Activated T-cell treated with anti-CD3 and anti-CD28 coated beads, Interleukin-2, amount 50 U/mL, for 72 hours (primary cell): ENCODE data around the gene MPPED1. TPM values are rescaled to one million over a fixed set of nuclear protein-coding genes. Genes with fewer than 3 reads are reported as not detected.

Experiments used
- ATAC-seq, 2 donors: fragments of 150-1000 bp; cut with Tn5 transposase; replicated peaks in 1 of 2; 2 replicates each; pipeline ENCODE4 v1.10.0; 2021; ENCODE audit warnings: moderate library complexity in 2 of 2, mild to moderate bottlenecking in 1 of 2
- DNase-seq, 2 donors: peaks; one replicate each; pipeline ENCODE4 v3.0.0; 2021 to 2022; ENCODE audit warnings: mixed read lengths in 1 of 2
- H3K27ac Mint-ChIP-seq: one replicate; pipeline ENCODE4 v1.8.0; 2022; ENCODE audit warnings: mild to moderate bottlenecking, moderate library complexity, mixed read lengths
- H3K27me3 Mint-ChIP-seq: one replicate; pipeline ENCODE4 v1.8.0; 2022; ENCODE audit warnings: low read depth, mixed read lengths
- H3K36me3 Mint-ChIP-seq, 2 donors: one replicate each; pipeline ENCODE4 v1.8.0; 2022; ENCODE audit warnings: mixed read lengths in 2 of 2, mild to moderate bottlenecking in 1 of 2; ENCODE audit not compliant: insufficient read depth in 2 of 2
- H3K4me1 Mint-ChIP-seq: one replicate; pipeline ENCODE4 v1.8.0; 2022; ENCODE audit warnings: low read depth, mixed read lengths
- H3K4me3 Mint-ChIP-seq, 2 donors: one replicate each; pipeline ENCODE4 v1.8.0; 2022; ENCODE audit warnings: mild to moderate bottlenecking in 2 of 2, mixed read lengths in 2 of 2, moderate library complexity in 2 of 2
- H3K9me3 Mint-ChIP-seq, 2 donors: one replicate each; pipeline ENCODE4 v1.8.0; 2022; ENCODE audit warnings: mixed read lengths in 2 of 2
- total RNA-seq, 2 donors: library from RNA; stranded (reverse); gene quantifications; one replicate each; pipeline ENCODE4 v1.2.3, GENCODE V29; 2022

The MPPED1 gene
- total RNA-seq, 2 donors from 2014 or later, result not detected

DNA sequence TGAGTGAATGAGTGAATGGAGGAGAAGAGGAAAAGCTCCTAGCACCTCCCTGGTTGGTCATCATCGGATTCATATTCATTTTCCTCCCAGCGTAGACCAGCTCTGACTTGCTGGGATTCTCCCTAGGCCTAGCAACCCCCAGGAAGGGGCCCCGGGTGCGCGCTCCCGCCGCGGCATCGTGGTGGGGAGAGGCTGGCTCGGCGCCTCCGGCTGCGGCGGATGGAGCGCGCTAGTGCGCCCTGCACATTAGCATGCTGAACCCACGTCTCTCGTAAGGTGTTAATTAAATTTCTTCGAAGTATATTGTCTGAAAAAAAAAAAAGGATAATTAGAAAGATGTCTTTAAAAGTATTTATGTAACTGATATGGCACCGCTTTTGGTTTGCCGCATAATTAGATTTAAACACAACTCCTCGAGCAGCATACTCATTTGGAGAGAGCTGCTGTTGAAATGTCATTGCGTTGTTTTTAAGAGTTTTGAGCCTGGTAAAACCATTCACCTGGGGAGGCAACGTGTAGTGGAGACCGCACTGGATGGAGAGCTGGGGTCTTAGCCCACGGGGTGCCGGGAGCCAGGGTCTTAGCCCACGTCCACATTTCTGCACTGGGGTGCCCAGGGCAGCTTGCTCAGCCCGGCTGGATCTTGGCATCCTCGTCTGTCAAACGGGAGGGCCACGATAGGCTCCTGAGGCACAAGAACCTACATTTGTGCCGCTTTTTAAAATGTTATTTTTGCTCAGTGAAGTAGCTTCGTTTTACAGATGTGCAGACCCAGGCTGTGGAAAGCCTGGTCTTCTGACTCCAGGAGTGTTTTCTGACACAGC lies 21.8 kb downstream of the MPPED1 start:
- ATAC-seq, result no peak
- Mint-ChIP-seq H3K4me3 (no peak overlapping the region), H3K4me1 (no peaks in the 10 kb centered on the region), H3K27me3 (peaks cover 28% of the 10 kb centered on the region), H3K27ac (no peak overlapping the region), H3K9me3 (no peaks in the 10 kb centered on the region), H3K36me3 (no peaks in the 10 kb centered on the region)
- no peak for DNase-seq

DNA sequence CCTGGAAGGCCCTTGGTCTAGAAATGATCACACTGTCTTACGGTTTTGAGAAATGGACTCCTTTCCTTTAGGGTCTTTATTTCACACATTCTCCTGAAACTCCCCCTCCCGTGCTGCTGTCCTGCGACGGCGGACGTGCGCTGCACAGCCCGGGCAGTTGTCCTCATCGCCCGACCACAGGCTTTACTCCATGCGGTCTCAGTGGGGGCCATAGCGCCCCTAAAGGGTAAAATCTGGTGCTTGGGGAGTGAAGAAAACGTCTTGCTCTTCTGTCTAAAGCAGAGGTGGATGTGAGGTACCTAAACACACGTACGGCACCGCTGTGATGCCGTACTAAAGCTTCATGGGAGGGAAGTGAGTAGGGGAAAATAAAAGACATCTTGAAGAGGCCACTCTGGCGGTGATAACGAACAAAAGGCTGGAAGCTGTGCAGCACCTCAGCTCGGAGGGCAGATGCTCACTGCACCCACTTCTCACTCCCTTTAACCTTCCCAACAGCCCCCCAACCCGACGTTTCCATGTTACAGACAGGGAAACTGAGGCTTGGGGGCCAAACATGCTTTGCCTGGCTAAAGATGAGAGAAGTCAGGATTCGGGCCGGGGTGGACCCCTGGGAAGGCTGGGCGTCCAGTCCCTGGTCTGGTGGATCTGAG lies 22.6 kb downstream of the MPPED1 start:
- Mint-ChIP-seq H3K4me3 (no peak overlapping the region), H3K4me1 (no peaks in the 10 kb centered on the region), H3K27me3 (peaks cover 24% of the 10 kb centered on the region)

DNA sequence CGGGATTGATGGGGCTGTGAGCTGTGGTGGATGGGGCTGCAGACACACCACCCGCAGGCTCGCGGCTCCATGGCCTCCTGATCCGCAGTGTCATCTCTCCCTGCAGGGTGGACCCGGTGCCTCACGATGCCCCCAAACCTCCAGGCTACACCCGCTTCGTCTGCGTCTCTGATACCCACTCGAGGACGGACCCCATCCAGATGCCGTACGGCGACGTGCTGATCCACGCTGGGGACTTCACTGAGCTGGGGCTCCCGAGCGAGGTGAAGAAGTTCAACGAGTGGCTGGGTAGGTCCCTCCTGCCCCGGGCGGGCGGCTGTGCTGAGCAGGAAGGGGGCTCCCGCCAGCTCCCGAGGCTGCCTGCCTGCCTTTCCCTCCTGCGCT lies 23.1 kb downstream of the MPPED1 start:
- DNase-seq, result no peak
- Mint-ChIP-seq H3K4me3 (no peak overlapping the region), H3K4me1 (no peaks in the 10 kb centered on the region), H3K36me3 (no peaks in the 10 kb centered on the region), H3K9me3 (no peaks in the 10 kb centered on the region), H3K27ac (no peak overlapping the region), H3K27me3 (peaks cover 19% of the 10 kb centered on the region)
- no peak for ATAC-seq

More for the DNA sequence above, 22.6 kb downstream of the MPPED1 start:
- no peak for ATAC-seq
- no peaks in the 10 kb centered on the region for H3K9me3 Mint-ChIP-seq
- DNase-seq, result no peak
- no peak overlapping the region for H3K27ac Mint-ChIP-seq
- H3K36me3 Mint-ChIP-seq, result no peaks in the 10 kb centered on the region

DNA sequence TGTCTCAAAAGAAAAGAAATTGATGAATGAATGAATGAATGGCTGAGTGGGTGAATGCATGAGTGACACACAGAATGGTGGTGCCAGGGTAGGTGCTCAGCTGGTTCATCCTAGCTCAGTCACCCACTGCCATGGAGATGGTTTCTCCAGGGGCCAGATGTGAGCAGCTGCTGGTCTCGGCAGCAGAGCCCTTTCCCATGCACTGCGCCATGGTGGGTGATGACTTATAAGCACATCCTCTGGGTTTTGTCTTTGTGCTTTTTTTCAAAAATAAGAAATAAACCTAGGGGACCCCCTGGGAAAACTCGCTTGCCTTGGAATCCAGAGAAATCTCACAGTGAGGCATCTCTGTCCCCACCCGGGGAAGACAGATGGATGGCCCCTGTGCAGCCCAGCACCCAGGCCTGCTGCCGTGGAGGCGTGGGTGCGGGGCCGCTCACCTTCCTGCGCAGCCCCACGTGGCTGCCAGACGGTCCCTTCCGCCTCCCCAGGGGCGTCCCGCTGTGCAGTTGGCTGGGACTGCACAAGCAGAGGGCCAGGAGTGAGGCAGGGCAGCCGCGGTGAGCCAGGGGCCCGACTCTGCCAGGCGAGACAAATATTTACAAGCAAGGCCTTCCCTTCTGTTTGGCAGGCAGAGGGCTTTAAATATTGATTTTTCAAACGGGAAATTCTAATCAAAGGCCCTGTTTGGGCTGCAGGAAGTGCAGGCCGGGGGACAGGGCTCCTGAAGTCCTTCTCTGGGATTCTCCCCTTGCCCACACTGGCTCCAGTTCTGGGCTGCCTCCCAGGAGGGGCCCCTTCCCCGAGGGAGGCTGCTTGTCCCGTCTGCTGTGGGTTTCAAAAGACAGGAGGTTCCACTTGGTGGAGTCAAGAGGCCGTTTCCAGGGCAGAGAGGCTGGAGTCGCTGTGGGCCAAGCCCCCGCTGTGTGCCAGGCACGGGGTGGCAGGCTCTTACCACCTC lies 24.3 kb downstream of the MPPED1 start:
- ATAC-seq, result no peak
- no peak overlapping the region for H3K4me3 Mint-ChIP-seq
- H3K9me3 Mint-ChIP-seq, result no peaks in the 10 kb centered on the region
- H3K36me3 Mint-ChIP-seq, result no peaks in the 10 kb centered on the region
- no peak overlapping the region for H3K27ac Mint-ChIP-seq
- no peak for DNase-seq
- H3K27me3 Mint-ChIP-seq, result peaks cover 18% of the 10 kb centered on the region
- H3K4me1 Mint-ChIP-seq, result no peaks in the 10 kb centered on the region

DNA sequence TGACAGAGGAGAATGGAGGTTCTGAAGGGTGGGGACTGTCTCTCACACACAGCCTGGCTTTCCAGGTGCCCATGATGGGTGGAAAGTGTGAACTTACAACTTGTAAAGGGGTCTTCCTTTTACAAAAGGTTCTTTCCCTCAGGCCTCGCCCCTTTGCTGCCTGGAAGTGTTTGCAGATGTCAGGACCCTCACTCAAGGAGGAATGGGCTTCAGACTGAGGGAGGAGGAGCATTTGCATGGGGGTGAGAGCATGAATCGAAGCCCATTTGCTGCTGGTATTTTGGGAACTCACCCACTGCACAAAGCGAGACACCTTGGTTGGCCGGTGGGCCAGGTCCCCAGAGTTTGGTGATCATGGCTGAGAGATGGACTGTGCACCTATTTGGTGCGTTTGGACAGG lies 25.1 kb downstream of the MPPED1 start:
- Mint-ChIP-seq H3K4me1 (no peaks in the 10 kb centered on the region), H3K36me3 (no peaks in the 10 kb centered on the region), H3K9me3 (no peaks in the 10 kb centered on the region), H3K27ac (no peak overlapping the region), H3K27me3 (peaks cover 12% of the 10 kb centered on the region), H3K4me3 (no peak overlapping the region)
- ATAC-seq (no peak), DNase-seq (no peak)

DNA sequence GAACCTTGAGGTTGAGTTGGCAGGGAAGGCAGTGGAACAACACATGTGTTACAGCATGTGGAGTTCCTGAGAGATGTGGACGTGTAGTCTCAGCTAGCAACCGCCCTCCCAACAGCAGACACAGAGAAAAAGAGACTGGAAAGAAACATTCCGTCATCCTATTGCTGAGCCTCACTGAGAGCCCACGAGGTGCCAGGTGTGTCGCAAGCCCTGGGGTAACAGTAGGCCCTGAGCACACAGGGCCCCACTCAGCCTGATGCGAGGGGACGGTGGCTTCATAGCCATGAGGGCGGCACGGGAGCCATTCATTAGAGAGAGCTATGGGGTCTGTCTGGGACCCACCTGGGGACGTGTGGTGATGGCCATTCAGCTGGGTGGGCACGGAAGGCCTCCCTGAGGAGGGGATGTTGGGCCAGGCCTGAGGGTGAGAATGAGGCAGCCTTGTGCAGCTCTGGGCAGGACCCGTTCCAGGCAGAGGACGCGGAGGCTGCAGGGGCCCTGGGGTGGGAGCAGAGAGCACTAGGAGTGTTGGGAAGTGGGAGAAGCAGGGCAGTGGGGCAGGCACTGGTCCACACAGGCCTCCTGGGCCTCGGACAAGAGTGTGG lies 26.2 kb downstream of the MPPED1 start:
- Mint-ChIP-seq H3K4me3 (no peak overlapping the region), H3K9me3 (no peaks in the 10 kb centered on the region), H3K4me1 (no peaks in the 10 kb centered on the region), H3K27ac (no peak overlapping the region), H3K27me3 (peaks cover 15% of the 10 kb centered on the region), H3K36me3 (no peaks in the 10 kb centered on the region)
- no peak for ATAC-seq
- DNase-seq, result no peak

DNA sequence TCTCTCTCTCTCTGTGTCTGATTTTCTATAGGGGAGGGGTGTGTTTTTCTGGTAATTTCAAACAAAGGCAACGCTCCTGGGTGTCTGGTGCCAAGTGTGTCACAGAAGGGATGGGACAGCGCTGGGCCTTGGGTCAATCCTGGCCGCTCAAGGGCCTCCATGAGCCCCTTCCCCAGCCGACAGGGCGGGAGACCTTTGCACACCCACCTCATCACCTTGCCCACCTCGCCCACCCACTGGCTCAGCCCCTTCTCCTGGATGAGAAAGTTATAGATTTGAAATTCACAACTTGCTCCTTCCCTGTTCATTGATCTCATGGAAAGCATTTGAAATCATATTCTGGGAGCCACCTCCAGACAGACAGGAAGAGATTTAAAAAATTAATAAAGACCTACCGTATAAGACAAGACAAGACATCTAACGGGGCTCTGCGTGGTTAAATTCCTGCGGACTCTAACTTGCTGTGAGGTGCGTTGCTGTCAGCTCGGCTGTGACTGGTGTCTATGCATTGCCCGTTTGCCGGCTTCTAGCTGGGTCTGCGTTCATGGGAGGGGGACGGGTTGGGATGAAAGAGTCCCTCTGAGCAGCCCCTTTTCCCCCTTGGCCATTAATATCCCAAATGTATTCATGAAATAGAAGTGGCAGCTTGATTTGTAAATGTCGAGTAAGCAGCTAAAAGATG lies 27.0 kb downstream of the MPPED1 start:
- H3K9me3 Mint-ChIP-seq, result no peaks in the 10 kb centered on the region
- ATAC-seq (no peak), DNase-seq (no peak)
- no peak overlapping the region for H3K4me3 Mint-ChIP-seq
- no peaks in the 10 kb centered on the region for H3K4me1 Mint-ChIP-seq
- H3K36me3 Mint-ChIP-seq, result no peaks in the 10 kb centered on the region
- H3K27ac Mint-ChIP-seq, result no peak overlapping the region
- peaks cover 16% of the 10 kb centered on the region for H3K27me3 Mint-ChIP-seq

DNA sequence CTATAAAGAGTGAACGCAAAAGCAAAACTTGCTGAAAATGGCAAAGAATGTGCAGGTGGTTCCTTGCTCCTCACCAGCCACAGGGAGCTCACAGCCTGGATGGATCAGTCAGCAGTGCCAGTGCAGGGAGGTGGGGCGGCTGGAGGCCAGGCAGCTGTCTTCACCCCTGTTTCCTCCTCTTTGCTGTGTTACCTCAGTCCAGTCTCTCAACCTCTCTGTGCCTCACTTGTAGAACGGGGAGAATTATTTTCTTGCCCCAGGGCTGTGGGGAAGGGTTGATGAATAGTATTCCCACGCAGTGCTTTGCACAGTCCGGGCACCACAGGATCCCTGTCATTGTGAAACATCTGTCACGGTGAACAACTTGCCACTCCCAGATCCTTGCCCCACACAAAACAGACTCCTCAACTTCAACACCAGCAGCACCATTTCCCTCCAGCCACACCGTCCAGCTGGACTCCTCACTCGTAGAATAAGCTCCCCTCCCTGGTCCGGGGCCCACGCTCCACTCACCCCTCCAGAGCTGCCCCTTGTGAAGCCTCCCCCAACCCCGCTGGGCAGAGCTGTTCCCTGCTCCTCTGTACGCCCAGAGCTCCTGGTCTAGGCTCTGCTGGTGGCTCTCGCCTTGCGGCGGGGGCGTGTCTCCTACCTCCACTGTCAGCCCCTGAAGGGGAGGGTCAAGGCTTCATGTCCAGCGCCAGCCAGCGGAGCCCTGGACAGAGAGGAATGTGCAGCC lies 27.7 kb downstream of the MPPED1 start:
- Mint-ChIP-seq H3K27me3 (peaks cover 16% of the 10 kb centered on the region), H3K27ac (no peak overlapping the region), H3K36me3 (no peaks in the 10 kb centered on the region), H3K9me3 (no peaks in the 10 kb centered on the region), H3K4me1 (no peaks in the 10 kb centered on the region), H3K4me3 (no peak overlapping the region)
- ATAC-seq, result no peak
- DNase-seq, result no peak

DNA sequence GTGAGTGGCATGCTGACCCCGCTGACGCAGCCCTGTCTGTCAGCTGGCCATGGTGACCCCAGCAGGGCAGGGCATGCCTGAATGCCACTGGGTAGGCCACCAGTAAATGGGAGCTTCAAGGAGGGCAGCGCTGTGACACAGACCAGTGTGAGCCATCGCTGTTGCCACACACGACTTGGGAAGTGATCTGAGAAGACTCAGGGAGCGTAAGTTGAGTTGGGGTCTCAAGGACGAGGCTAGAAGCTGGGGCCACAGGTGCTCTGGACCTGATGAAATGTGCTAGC lies 28.2 kb downstream of the MPPED1 start:
- no peak overlapping the region for H3K4me3 Mint-ChIP-seq
- H3K27ac Mint-ChIP-seq, result no peak overlapping the region
- ATAC-seq (no peak), DNase-seq (no peak)
- H3K9me3 Mint-ChIP-seq, result no peaks in the 10 kb centered on the region
- H3K27me3 Mint-ChIP-seq, result peaks cover 16% of the 10 kb centered on the region
- H3K4me1 Mint-ChIP-seq, result no peaks in the 10 kb centered on the region
- no peaks in the 10 kb centered on the region for H3K36me3 Mint-ChIP-seq

DNA sequence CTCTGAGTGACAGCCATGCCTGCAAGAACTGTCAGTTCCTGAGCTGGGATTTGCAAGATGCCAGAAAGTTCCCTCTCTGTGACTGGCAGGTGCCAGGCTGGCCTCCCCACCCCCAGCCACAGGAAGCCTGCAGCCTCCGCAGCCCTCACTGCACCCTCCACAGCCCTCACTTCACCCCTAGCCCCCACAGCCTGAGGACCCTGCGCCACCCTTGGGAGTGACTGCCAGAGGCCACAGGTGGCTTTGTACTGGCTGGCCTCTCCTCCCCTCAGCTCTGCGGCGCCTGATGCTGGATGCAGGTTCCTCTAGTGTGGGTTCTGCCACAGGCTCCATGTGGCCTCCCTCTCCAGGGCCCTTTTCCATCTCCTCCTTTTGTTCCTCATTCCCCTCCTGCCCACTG lies 28.7 kb downstream of the MPPED1 start:
- DNase-seq (no peak), ATAC-seq (no peak)
- Mint-ChIP-seq H3K36me3 (no peaks in the 10 kb centered on the region), H3K4me1 (no peaks in the 10 kb centered on the region), H3K27ac (no peak overlapping the region), H3K9me3 (no peaks in the 10 kb centered on the region), H3K4me3 (no peak overlapping the region), H3K27me3 (peaks cover 16% of the 10 kb centered on the region)

DNA sequence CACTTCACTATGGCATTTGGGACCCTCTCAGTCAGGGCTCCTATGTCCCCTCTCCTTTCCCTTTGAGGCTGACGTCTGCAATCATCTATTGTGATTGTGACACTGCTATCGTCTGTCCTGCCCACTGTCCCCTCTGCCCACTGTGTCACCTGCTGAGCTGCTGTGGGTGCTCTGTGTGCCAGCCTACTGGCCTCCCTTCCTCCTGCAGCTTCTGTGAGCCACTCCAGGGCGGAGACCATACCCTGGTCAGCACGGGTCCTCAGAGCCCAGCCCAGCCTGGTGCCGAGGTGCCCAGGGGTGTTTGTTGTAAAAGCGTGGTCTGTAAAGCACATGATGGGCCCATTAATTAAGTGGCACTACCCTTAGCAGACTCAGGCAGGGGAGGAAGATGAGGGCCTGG lies 29.4 kb downstream of the MPPED1 start:
- no peak for DNase-seq
- Mint-ChIP-seq H3K27me3 (peaks cover 16% of the 10 kb centered on the region), H3K4me1 (no peaks in the 10 kb centered on the region), H3K36me3 (no peaks in the 10 kb centered on the region), H3K9me3 (no peaks in the 10 kb centered on the region), H3K4me3 (no peak overlapping the region), H3K27ac (no peak overlapping the region)
- ATAC-seq, result no peak

DNA sequence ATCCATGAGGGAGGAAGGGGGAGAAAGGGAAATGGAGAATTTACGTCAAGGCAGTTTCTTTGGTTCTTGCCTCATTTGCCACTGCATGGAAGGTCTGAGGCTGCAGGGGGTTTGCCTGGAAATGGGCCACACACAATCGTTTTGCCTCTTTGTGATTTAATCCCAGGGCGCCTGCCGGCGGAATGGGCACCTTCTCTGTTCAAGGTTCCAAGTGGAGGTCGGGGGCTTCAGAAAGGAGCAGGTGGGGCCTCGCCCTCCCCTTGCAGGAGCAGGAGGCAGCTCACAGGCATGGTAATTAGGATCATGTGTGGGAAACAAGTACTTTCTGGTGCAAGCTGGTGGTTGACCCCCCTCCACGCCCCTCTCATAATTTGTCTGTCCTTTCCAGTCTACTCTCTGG lies 29.9 kb downstream of the MPPED1 start:
- Mint-ChIP-seq H3K4me3 (no peak overlapping the region), H3K9me3 (no peaks in the 10 kb centered on the region), H3K27me3 (peaks cover 16% of the 10 kb centered on the region), H3K4me1 (no peaks in the 10 kb centered on the region), H3K36me3 (no peaks in the 10 kb centered on the region), H3K27ac (no peak overlapping the region)
- DNase-seq (no peak), ATAC-seq (no peak)
